ENCODE measurements around the gene NT5M.

DNA sequence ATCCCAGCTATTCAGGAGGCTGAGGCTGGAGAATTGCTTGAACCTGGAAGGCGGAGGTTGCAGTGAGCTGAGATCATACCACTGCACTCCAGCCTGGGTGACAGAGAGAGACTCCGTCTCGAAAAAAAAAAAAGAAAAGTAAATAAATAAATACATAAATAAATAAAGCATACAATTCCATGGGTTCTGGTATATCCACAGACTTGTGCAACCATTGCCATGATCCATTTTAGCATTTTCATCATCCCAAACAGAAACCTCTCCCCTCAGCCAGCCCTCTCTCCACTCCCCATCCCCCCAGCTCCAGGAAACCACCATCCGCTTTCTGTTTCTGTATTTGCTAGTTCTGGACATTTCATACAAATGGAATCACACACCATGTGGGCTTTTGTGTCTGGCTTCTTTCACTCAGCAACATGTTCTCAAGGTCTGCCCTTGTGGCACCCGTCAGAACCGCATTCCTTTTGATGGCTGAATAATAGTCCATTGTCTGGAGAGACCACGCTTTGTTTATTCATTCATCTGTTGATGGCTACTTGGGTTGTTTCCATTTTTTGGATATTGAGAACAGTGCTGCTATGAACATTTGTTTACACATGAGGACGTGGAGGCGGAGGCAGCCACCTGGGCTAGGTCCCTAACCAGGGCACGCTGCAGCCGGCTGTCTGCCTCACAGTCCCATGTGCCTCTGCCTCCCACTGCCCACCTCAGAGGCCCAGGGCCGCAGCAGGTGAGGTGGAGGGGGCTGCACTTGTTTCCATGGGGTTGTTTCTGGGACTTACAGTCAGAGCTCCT, 76.2 kb downstream of the NT5M start:
- TF ChIP-seq RAD21 (IDR thresholded peaks at IDR 0.05; ENCODE audit: low read depth) (no peak), POLR2A (IDR thresholded peaks at IDR 0.05; ENCODE audit: borderline replicate concordance, extremely low read depth, insufficient read depth, insufficient read length) (no peak), POLR2AphosphoS5 (IDR thresholded peaks at IDR 0.05; ENCODE audit: low read depth, low read length) (no peak), JUND (IDR thresholded peaks at IDR 0.05) (no peak), SIN3A (IDR thresholded peaks at IDR 0.05; ENCODE audit: low read depth) (no peak), SRF (IDR thresholded peaks at IDR 0.05; ENCODE audit: low read depth) (no peak), SP1 (IDR thresholded peaks at IDR 0.05; ENCODE audit: low read depth) (no peak), YY1 (IDR thresholded peaks at IDR 0.05; ENCODE audit: extremely low read depth, insufficient replicate concordance, low read depth, low read length) (no peak), EZH2 (IDR thresholded peaks at IDR 0.05) (no peak), EGR1 (IDR thresholded peaks at IDR 0.05; ENCODE audit: low read depth) (no peak)
- TF ChIP-seq, protein P1, sequence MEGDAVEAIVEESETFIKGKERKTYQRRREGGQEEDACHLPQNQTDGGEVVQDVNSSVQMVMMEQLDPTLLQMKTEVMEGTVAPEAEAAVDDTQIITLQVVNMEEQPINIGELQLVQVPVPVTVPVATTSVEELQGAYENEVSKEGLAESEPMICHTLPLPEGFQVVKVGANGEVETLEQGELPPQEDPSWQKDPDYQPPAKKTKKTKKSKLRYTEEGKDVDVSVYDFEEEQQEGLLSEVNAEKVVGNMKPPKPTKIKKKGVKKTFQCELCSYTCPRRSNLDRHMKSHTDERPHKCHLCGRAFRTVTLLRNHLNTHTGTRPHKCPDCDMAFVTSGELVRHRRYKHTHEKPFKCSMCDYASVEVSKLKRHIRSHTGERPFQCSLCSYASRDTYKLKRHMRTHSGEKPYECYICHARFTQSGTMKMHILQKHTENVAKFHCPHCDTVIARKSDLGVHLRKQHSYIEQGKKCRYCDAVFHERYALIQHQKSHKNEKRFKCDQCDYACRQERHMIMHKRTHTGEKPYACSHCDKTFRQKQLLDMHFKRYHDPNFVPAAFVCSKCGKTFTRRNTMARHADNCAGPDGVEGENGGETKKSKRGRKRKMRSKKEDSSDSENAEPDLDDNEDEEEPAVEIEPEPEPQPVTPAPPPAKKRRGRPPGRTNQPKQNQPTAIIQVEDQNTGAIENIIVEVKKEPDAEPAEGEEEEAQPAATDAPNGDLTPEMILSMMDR (IDR thresholded peaks at IDR 0.05 in 2 of 3, conservative IDR thresholded peaks at IDR 0.05 in 1 of 3; ENCODE audit: borderline replicate concordance in 1 of 3, insufficient read depth in 1 of 3, low read depth in 2 of 3, low read length in 2 of 3) = no peak
- TF ChIP-seq, protein P2, sequence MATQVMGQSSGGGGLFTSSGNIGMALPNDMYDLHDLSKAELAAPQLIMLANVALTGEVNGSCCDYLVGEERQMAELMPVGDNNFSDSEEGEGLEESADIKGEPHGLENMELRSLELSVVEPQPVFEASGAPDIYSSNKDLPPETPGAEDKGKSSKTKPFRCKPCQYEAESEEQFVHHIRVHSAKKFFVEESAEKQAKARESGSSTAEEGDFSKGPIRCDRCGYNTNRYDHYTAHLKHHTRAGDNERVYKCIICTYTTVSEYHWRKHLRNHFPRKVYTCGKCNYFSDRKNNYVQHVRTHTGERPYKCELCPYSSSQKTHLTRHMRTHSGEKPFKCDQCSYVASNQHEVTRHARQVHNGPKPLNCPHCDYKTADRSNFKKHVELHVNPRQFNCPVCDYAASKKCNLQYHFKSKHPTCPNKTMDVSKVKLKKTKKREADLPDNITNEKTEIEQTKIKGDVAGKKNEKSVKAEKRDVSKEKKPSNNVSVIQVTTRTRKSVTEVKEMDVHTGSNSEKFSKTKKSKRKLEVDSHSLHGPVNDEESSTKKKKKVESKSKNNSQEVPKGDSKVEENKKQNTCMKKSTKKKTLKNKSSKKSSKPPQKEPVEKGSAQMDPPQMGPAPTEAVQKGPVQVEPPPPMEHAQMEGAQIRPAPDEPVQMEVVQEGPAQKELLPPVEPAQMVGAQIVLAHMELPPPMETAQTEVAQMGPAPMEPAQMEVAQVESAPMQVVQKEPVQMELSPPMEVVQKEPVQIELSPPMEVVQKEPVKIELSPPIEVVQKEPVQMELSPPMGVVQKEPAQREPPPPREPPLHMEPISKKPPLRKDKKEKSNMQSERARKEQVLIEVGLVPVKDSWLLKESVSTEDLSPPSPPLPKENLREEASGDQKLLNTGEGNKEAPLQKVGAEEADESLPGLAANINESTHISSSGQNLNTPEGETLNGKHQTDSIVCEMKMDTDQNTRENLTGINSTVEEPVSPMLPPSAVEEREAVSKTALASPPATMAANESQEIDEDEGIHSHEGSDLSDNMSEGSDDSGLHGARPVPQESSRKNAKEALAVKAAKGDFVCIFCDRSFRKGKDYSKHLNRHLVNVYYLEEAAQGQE (IDR thresholded peaks at IDR 0.05; ENCODE audit: low read depth) = no peak
- TF ChIP-seq, protein P3, sequence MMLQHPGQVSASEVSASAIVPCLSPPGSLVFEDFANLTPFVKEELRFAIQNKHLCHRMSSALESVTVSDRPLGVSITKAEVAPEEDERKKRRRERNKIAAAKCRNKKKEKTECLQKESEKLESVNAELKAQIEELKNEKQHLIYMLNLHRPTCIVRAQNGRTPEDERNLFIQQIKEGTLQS (IDR thresholded peaks at IDR 0.05) = no peak
